RKO (cell line): Measurements from ENCODE around the gene RIMKLA.

Experiments
- DNase-seq: peaks from one replicate; pipeline ENCODE4 v3.0.0-alpha.2; 2016; ENCODE audit warnings: low spot score

RIMKLA gene

DNA sequence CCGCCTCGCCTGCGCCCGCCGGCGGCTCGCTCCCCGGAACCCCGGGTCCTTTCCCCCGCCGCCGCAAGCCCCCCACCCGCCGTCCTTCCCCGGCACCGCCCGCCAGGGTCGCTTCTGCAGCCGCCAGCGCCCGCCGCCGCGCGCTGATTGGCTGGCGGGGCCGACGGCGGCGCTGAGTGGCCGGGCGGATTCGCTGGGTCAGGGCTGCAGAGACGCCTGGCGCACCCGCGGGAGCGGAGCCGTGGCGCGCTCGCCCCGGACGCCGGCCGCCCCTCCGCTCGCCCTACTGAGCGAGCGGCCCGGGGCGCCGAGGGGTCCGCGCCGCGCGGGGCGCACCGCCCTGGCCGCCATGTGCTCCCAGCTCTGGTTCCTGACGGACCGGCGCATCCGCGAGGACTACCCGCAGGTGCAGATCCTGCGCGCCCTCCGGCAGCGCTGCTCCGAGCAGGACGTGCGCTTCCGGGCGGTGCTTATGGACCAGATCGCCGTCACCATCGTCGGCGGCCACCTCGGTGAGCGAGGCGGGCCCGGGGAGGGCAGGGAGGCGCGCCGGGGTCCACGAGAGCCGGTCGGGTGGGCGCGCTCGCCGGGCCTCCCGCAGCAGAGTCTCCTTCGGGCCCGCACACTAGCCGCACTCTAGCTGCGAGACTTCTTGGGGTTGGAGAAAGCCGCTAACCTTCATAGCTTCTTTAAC, at the start of gene RIMKLA:
RIMKLA (plus strand) TSS at position 207 of the 694 bp plus-strand sequence; CDS start at position 350, 143 bp downstream.
- peak; percentile 62 for DNase-seq

DNA sequence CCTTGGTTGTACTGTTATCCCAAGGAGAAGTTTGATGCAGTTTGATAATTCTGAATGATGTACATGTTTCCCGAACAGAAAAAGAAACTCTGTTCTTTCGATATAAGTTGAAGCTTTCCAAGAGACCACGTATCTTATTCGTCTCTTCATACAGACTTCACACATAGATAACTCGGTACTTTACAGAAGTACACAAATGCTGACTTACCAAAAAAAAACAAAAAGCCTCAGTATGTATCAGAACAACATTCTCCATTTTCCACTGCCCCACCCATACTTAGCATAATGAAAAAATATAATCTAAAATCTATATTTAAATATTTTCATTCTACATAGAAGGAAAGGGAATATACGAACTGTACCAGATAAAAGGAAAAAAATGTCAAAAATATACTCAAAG, 47.7 kb upstream of the RIMKLA start:
- no peak for DNase-seq

DNA sequence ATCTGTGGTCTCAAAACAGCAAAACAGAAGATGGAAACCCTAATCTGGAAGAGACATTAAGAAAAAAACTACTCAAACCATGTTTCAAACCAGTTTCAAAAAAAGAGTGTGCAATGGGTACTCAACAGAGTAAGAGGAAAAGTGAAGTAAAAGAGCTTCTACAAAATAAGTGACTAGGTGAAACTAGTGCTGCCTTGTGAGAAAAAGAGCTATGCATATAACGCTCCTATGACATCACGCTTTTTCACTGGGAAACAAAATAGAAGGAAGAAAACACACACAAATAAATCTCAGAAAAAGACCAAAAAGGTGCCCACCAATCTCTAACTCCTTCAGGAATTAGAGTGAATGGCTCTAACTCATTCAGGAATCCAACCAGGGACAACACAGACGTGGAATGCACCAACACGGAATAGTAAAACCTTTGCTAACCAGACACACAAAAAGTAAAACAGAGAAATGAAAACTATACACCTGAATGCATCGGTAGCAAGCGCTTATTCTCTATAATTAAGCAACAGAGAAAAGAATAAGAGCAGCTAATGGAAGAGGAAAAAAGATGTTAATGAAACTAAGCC, 46.8 kb upstream of the RIMKLA start:
- DNase-seq = peak; percentile 40

GRCh38 chr1:42334240-42335049, 46.1 kb upstream of the RIMKLA start:
- DNase-seq = peak; percentile 84

DNA sequence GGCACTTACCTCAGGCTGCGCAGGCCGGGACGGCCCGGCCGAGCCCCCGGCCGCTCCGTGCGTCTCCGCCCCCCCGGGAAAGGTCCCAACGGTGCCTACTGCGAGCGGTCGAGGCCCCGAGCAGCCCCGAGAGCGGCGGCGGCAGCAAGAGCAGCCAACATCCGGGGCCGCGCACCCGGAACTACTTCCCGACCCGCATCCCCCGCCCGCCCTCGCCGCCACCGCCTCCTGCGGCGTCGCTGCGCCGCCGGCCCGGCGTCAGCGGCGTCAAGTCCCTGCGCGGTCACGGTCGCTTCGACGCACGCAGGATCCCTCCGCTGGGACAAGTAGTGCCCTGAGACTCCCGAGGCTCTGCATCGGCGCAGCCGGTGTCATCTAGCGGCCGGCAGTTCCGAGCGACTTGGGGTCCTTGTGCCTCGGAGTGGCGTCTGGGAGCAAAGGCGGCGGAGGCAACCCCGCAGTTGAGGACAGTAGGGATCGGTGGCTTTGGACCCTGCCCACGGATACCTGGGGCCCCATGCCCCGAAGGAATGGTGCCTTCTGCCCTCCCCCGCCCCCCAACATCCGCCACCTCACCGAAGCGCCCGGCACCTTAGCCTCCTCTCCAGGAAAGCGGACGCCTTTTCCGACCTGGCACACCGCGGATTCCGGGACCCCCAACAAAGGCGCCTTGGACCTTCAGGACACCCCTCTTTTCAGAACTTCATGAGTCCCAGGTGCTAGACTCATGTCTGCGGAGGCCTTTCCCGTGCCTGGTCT, 45.4 kb upstream of the RIMKLA start, which contains the start of gene FOXJ3:
FOXJ3 (minus strand) TSS at position 186 of the 759 bp plus-strand sequence. CDS start 24,142 bp downstream, outside the sequence.
- peak; percentile 94 for DNase-seq

GRCh38 chr1:42335809-42336518, 44.6 kb upstream of the RIMKLA start:
- DNase-seq = peak; percentile 53

DNA sequence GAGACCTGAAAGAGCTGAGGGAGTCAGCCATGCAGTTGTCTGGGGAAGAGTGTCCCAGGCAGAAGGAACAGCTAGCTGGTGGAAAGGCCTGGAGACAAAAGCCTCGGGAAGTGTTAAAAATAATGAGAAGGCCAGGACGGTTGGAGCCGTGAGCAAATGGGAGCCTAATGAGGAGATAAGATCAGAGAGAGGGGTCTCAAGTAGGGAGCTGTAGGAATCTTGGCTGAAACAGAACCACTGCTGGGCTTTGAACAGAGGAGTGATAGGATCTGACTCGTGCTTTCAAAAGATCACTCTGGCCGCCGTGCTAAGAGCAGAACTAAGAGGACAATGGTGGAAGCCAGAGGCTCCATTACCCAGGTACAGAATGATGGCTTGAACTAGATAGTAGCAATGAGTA, 43.6 kb upstream of the RIMKLA start:
- no peak for DNase-seq

DNA sequence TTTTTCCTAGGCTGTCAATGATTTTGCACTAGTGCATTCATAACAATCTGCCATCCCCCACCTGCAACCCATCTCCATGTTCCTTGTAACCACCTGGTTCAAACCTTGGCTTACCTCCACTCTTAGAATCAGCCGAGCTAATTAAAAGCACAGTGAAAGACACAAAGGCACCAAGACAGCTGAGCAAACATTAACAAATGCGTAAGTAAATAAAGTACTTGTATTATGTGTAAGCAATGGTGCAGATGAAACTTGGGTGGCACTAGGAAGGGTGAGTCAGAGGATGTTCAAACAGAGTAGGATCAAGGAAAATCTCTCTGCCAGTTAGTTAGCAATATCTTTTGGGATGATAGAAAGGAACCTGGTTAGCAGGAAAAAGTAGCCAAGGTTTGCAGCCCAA, 40.5 kb upstream of the RIMKLA start:
- peak; percentile 28 for DNase-seq

- DNase-seq = no peak
Measured at GRCh38 chr1:42340901-42341300, 39.7 kb upstream of the RIMKLA start.

DNA sequence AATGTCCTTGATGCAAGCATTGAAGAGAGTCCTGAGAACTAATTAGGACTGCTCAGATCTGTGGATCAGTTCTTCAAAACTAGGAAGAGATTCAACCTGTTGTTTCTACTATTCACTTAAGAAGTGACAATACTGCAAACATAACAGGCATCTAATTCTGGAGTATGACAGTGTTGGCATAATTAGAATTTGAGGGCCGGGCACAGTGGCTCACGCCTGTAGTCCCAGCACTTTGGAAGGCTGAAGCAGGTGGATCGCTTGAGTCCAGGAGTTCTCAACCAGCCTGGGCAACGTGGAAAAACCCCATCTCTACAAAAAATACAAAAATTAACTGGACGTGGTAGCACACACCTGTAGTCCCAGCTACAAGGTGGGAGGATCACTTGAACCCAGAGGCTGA, 37.5 kb upstream of the RIMKLA start:
- no peak for DNase-seq

GRCh38 chr1:42348498-42348897, 32.1 kb upstream of the RIMKLA start:
- no peak for DNase-seq

GRCh38 chr1:42350086-42350485, 30.5 kb upstream of the RIMKLA start:
- no peak for DNase-seq

- no peak for DNase-seq
Measured at GRCh38 chr1:42358791-42359190, 21.8 kb upstream of the RIMKLA start.

- no peak for DNase-seq
Measured at GRCh38 chr1:42359466-42359865, 21.1 kb upstream of the RIMKLA start.

DNA sequence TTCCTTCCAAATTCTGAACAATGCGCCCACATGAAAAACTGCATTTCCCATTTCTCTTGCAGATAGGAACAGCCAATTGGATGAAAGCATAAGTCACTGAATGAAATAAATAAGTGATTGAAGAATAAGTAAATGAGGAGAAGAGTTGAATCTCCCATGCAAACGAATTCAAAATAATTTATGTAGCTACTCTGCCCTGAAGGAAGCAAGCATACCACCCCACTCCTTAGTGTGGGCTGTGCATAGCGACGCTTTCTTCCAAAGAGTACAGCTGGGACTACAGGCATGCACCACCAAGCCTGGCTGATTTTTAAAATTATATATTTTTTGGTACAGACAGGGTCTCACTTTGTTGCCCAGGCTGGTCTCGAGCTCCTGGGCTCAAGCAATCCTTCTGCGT, 16.5 kb upstream of the RIMKLA start:
- DNase-seq = no peak

DNA sequence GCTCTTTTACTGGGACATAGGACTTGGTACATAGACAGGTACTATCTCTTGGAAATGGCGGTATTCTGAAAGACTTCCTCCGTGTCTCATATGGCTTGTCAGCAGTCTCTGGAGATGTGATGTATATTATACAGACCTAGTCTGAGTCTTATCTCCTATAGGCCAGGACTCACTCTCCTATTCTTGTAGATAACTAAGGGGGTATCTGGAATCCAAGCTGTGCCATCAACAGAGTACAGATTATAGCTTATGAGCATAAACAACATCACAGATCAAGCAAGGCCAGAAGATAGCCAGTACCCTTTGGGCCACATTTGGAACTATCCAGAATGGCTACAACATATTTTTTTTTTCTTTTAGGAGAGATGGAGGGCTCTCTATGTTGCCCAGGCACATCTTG, 16.1 kb upstream of the RIMKLA start:
- no peak for DNase-seq

DNA sequence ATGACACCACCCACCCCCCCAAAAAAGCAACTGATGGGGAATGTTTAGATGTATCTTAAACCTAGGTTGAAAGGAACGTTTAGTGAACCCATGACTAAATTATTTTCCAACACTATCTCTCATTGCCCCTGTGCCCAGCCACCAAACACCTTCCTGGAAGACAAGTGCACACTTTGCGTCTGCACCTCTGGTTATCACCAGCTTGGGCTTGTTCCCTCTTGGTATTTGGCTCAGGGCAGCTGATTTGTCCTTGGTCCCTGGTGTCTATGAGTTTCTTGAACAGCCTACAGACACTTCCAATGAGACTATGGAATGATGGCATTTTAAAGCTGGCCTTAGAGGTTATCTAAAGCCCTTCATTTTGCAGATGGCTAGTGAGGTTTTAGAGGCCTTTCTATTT, 15.5 kb upstream of the RIMKLA start:
- DNase-seq = no peak

- no peak for DNase-seq
Measured at GRCh38 chr1:42368096-42368795, 12.3 kb upstream of the RIMKLA start.

DNA sequence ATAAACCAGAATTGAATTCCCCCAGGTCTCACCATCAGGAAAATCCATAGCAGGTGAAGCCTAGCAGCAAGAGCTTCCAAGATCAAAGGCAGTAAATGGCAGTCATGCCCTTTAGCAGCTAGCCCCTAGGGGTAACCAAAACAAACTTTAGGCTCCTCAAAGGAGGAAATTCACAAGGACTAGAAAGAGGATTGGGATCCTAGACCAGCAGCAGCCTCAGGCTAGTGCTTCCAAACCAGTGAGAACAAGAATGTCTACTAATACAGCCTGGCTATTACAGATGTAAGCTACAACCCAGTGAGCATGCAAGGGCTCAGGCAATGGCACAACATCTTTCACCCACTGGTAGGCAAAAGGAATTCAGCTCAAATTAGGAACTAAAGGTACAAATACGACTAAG, 11.1 kb upstream of the RIMKLA start:
- no peak for DNase-seq

DNA sequence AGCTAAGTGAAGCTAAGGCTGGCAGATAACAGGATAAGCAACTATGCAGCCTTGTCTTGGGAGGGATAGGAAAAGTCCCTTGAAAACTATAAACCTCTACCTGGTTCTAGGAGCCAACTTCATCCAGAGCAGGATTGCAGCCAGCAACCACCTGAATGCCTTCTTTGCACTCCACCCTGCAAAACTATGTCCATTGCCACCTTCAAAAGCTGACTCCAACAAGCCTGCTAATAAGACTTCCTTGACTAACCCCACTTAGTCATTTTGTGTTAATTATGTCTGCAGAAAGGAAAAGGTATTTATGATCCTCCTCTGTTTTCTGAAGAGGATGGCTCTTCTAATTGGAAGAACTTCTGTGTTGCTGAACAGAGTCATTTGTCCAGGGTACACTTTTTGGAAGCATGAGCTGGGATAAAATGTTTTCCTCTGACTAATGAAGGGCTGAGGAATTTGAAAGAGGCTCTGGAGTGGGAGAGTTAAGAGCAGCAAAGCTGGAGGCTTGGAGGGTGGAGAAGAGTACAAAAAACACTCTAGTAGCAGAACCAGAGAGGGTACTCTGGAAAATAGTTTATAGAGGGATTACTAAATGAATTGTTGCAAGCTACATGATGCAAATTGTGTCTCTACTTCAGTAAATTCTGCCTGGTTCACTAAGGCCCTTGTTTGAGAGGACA, 9.6 kb upstream of the RIMKLA start:
- DNase-seq = no peak
